Anterior cingulate cortex (tissue), 58 donors: ENCODE measurements around the gene CHRFAM7A.
"Not testable (repeated sequence)": the region's sequence is repeated elsewhere in the genome, so short reads cannot be mapped to it uniquely, and the experiment has no call there.

Source experiments
- DNase-seq, 58 donors: peaks; one replicate each; lab custom pipeline; 2025; lab: John Stamatoyannopoulos, UW

Gene CHRFAM7A

DNA sequence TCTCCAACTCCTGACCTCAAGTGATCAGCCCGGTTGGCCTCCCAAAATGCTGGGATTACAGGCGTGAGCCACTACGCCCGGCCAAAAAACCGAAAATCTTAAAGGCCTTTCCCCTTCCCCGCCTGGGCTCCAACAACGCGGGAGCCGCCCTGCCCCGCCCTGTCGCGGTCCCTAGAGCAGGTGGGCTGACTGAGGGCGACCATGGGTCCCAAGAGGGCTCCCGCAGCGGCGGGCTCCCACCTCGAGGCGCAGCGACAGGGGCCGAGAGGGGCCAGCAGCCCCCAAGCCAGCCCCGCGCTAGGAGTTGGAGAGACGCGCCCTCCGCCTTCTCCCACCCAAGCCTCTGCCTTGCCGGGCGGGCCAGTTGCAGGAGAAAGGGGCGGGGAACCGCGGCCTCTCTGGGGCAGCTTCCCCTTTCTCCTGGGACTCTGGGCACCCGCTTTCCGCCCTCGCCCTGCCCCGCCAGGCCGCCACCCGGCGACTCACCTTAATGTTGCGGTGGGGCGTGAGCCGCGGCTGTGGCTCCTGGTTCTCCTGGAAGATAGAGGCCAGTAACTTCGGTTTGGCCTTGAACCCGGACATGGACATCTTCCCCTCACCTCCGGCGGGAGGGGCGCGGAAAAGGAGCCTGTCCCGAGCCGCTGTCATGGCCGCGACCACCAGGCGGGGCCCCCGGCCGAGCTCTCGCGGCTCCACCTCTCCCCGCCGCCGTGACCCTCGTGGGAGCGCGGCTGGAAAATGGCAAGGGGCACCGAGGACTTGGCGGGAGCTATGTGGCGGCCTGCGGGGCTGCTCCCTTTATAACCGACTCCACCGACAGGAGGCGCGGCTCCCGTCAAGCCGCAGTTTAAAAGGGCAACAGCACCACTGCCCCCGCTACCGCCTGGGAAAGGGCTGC, at the start of gene CHRFAM7A:
Gene CHRFAM7A, minus strand, starts transcription at position 775 of the 898 bp plus-strand sequence. CDS start 10,189 bp downstream, outside the sequence.
- DNase-seq, result not testable (repeated sequence)

DNA sequence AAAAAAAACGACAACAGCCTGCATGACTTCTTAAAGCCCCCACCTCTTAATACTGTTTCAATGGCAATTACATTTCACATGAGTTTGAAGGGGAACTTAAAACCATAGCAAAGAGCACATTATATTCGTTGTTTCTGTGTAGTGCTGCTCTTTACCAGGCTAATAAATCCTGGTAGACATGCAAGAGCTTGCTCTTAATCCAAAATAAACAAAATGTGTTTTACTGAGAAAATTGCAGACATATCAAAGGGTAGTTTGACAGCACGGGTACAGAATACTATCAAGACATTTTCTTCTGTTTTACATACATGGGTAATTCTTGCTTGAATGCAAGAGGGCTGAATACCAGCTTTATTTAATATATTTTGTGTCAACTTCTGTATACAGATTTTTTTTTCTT, 45.0 kb upstream of the CHRFAM7A start:
- DNase-seq, result not testable (repeated sequence)

DNA sequence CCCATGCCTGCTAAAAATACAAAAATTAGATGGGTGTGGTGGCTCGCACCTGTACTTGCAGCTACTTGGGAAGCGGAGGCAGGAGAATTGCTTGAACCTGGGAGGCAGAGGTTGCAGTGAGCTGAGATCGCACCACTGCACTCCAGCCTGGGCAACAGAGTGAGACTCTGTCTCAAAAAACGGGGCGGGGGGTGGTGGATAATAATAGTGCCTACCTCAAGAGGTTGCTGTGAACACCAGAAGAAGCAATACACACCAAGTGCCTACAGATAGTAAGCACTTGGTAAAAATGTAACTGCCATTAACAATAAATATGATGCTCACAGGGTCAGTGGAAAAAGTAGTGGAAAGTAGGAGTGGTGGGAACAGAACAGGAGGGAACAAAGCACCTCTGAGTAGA, 42.5 kb upstream of the CHRFAM7A start:
- not testable (repeated sequence) for DNase-seq

DNA sequence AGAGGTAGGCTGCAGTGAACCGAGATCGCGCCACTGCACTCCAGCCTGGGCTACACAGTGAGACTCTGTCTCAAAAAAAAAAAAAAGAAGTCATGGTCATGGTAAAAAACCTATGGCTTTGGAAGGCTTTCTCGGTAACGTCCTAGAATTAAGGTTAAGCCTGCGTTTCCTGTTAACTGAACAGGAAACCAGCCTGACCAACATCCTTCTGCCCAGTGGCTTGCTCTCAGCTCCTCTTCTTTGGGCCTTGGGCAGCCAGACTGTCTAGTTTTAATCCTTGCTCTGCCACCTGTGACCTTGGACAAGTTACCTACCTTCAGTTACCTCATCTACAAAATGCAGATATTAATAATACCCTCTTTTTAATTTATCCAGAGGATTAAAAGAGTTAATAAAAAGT, 27.4 kb upstream of the CHRFAM7A start:
- DNase-seq, result not testable (repeated sequence)

DNA sequence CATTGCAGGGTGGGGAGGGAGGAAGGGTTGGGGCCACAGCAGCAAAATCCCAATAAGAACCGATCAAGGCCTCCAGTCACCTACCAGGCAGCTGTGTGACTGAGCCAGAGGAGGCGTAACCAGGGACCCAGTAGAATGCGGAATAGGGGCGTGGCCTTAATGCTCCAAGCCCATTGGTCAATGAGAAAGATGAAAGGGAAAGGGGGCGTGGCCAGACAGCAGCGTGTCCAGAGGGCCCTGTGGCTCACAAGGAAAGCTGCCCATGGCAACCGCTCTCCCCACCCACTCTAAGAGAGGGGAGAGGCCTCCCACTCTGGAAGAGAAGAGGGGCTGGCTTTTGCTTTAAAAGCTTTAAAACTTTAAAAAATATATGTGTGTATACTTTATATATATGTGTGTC, 20.8 kb upstream of the CHRFAM7A start, which contains the start of gene GOLGA8R:
Gene GOLGA8R, minus strand, starts transcription at position 101 of the 400 bp plus-strand sequence. Its CDS starts 98 bp downstream, at position 3.
- not testable (repeated sequence) for DNase-seq

DNA sequence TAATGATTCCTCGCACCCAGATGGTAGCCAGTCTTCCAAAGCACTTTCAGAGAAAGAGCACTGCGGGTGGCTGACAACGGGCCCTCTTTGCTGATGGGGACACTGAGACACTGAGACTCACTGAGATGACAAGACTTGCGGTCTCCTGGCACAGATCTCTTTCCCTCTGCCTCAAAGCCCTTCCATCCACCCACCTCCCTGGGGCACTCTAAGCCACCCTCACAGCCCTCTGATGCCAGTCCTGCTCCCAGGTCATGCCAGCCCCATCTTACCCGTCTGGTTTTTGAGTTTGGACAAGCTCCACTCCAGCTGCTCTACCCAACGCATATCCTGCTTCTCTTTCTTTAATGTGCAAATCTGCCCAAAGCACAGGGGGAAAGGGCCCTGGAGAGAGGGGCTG, 14.3 kb upstream of the CHRFAM7A start:
- not testable (repeated sequence) for DNase-seq

DNA sequence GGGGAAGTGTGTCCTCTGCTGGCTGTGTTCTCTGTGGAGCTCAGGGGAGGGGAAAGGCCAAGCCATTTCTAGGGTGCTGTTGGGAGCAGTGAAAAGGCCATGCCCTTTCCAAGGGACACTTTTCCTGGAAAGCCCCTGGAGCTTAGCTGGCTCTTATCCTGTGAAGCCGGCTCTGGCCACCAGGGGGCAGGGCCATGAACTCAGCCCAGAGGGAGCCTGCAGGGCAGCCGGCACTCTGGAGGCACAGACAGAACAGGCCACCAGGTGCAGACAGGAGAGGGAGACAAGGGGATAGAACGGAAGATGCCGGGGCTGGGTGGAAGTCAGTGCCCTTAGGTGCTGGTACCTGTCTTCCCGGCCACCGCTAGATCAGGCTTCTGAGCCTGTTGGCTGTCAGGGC, 5.6 kb upstream of the CHRFAM7A start:
- DNase-seq, result not testable (repeated sequence)

DNA sequence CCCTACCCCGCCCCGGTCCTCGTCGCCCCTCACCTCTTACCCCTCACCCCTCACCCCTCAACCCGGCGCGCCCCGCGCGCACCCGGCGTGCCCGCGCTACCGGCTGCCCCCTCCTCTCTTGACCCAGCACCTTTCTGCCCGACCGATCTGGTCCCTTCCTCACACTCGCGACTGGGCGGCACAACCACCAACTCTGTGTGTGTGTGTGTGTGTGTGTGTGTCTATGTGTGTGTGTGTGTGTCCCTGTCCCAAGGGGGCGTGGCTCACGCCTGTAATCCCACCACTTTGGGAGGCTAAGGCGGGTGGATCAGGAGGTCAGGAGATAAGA, 288 bp upstream of the CHRFAM7A start:
- not testable (repeated sequence) for DNase-seq

DNA sequence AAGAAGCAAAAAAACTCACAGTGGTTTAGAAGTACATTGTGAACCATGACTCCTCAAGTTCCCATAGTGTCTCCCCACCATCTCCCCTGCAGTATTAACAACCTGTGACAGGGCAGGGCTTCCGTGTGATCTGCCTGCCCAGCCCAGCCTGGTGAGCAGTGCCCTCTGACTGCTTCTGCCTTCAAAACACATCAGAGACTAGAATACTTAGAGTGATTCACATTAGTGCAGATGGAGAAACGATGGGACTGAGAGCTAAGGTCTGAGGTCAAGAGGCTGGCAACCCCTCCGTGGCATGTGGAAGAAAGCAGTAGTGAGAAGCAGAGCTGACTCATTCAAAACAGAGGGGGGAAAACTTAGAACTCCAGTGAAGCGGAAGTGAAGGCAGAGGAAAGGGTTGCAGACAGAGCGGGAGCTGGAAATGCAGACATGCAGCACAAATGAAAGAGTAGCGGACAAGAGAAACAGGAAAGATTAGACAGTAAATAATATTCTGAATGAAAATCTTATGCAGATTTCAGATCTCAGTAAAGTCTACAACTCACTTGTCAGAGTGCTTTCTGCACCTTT, 6.9 kb downstream of the CHRFAM7A start:
- DNase-seq, result not testable (repeated sequence)

DNA sequence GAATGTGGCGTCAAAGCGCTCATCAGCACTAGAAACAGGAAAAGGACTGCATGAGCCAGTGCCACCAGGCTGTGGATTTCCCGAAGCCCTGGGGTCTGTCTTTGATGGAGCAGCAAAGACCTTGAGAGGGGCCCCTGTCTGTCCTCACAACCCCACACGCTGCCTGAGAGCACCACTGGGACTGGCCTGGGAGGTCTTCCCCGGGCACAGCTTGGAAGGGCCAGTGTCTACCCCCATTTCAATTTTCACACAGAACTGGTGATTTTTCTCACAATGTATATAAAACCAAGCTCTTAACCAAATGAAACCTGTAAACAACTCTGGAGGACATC, 16.3 kb downstream of the CHRFAM7A start:
- not testable (repeated sequence) for DNase-seq

DNA sequence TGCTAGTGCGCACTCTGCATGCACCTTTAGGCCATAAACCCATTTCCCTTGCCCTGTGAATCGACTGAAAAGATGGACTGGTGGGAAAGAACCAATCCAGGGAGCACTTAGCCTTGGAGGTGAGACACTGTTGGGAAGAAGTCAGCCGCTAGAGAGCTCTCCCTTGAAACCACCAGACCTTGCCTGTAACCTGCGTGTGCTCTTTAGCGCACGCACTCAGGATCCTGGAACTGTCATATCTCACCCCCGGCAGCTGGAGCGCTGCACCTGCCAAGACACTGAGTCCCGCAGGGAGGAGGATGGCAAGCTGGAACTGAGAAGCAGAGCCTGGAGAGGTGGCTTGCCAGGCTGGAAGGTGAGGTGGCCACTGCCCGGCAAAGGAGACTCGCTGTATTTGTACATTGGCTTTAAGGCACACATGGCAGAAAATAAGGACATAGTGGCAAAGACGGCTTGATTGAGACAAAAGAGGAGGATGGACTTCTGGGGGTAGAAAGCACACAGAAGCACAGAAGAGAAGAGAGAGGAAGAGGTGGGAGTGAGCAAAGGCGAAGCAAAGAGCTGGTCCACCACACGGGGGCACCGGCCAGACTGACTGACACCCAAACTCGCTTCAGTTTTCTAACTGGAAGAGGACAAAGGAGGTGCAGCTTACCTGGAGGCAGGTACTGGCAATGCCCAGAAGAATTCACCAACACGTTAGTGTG, 16.8 kb downstream of the CHRFAM7A start:
- DNase-seq, result not testable (repeated sequence)

DNA sequence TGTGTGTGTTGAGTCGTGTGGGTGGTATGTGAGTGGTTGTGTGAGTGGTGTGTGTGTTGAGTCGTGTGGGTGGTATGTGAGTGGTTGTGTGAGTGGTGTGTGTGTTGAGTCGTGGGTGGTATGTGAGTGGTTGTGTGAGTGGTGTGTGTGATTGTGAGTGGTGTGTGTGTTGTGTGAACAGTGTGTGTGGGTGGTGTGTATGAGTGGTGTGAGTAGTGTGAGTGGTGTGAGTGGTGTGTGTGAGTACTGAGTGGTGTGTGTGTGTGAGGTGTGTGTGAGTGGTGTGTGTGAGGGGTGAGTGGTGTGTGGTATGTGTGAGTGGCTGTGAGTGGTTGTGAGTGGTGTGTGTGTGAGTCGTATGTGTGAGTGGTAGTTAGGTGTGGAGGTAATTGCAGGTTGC, 17.5 kb downstream of the CHRFAM7A start:
- DNase-seq, result not testable (repeated sequence)

DNA sequence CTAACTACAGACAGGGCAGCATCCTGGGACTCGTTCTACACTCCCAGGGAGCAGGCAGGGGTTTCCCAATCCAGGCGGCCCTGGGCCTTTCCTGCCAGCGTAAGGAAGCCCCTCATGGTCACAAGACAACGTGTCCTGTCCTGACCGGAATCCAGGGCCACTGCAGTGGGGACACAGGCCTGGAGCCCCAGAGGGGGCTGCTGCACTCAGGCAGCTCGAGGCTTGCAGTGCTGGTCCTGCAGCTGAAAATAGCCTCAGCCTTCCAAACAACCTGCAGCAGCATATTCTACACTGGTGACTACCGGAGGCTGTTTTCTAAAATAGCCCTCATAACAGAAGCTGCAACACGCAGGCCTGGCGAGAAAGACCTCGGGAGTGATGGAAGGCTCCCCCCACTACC, 18.5 kb downstream of the CHRFAM7A start:
- DNase-seq, result not testable (repeated sequence)

DNA sequence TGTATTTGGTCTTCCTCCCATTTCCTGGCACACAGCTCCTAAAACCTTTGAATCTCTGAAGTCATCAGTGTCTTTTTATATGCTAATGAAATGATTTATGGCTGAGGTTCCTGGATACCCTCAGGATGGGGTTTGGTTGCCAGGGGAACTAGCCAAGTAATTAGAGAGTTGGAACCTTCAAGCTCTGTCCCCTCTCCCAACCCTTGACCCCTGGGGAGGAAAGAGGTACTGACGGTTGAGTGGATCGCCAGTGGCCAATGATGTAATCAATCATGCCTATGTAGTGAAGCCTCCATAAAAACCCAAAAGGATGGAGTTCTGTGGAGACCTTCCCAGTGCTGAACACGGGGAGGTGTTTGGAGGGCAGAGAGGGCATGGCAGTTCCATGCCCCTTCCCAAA, 25.1 kb downstream of the CHRFAM7A start:
- DNase-seq, result not testable (repeated sequence)

DNA sequence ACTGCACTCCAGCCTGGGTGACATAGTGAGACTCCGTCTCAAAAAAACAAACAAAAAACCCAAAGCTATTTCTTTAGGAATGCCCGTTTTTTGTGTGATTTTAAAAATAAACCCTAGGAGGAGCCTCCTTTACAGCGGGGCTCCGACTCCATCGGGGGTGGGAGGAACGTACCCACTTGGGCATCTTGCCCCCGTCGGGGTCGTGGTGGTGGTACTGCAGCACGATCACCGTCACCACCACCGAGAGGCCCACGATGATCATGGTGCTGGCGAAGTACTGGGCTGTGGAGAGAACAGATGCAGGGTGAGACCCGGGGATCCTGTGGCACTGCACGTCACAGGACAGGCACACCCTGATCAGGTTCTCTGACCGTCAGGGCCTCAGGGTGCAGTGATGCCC, 26.1 kb downstream of the CHRFAM7A start:
- DNase-seq, result not testable (repeated sequence)

DNA sequence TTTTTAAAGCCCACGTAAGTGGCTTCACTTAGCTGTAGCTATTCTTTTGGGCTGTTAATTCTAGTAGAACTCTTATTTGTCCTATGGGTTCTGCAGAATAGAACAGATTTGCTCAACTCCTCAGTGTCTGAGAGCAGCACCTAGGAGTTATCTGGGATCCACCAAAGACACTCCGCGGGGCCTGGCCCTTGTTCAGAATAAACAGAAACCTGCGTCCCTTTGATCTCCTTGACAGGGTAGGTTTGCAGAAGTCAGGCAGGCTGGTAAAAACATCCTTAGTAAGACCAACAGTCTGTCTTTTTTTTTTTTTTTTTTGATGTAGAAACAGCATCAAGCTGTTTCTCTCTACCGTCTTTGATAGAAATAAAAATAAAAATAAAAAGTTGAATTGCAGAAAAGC, 31.9 kb downstream of the CHRFAM7A start:
- not testable (repeated sequence) for DNase-seq

DNA sequence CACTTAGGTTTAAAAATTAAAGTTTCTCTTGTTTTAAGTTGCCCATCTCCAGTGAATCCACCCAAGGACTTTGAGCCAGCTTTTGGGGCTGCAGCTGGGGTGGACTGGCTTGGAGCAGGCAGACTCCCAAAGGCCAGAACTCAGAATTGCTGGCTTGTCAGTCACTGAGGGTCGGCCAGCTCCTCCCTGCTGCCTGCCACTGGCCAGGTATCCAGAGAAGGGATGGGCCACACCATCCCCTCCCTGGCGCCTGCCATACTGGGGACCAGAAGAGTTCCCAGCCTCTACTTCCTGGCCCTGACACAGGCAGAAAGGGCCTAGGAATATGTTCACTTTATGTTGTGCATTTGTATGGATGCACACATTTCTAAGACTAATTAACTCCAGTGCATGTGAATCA, 32.4 kb downstream of the CHRFAM7A start:
- not testable (repeated sequence) for DNase-seq

DNA sequence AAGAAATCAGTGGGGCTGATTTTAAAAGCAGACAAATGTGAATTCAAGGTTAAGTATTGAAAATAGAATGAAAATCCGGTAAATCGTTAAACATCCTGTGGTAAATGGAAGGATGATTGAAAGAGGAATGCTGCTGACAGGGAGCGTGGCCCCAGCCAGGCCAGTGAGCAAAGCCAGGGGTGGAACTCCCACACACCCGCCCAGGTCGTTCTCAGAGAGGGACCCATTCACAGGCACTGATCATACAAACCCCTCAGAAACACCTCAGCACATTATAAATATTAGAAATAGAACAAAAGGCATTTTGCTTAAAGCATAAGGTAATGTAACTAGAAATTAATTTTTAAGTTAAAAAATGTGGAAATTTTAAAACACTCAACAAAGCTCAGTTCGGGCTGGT, 38.3 kb downstream of the CHRFAM7A start:
- not testable (repeated sequence) for DNase-seq

DNA sequence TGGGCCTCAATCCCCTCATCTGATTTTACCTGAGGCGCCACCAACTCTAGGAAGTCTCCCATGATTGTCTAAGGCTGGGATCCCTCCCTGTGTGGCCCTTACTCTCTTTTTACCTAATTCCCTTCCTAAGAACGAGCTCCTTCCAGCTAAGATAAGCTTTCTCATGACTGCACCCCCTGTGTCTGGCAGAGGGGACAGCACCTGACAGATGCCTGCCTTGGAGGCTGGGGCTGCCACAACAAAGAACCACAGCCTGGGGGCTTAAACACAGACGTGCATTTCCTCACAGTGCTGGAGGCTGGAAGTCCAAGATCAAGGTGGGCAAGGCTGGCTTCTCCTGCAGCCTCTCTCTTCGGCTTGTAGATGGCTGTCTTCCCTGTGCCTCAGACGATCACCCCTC, 43.5 kb downstream of the CHRFAM7A start:
- DNase-seq, result not testable (repeated sequence)

DNA sequence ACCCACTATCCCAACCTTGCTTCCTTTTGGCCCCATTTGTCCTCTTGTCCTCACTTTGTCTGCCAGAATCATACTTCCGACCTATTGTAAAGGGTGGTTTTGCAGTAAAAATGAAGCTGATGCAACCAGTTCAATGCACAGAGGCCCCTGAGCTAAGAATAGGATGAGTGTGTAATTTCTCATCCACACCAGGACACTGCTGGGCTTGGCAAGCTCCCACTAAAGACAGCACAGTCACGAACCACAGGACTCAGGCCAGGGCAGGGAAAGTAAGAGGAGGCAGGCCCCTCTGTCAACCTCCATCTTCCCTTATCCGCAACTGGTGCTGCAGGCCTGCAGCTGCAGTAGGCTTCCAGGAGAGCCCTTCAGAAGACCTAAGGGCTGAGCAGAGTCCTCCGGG, 56.8 kb downstream of the CHRFAM7A start:
- DNase-seq, result not testable (repeated sequence)

DNA sequence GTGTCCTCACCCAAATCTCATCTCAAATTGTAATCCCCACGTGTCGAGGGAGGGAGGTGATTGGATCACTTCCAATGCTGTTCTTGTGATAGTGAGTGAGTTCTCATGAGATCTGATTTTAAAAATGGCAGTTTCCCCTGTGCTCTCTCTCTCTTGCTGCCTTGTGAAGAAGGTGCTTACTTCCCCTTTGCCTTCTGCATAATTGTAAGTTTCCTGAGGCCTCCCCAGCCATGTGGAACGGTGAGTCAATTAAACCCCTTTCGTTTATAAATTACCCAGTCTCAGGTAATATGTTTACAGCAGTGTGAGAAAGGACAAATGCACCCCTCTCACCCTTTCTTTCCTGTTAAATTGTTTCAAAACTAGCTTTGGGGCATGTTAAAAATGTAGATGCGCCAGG, 59.2 kb downstream of the CHRFAM7A start:
- DNase-seq, result not testable (repeated sequence)
